ENCODE data around the gene SCN9A. TPM values are rescaled to one million over a fixed set of nuclear protein-coding genes. Genes with fewer than 3 reads are reported as not detected.
"Not testable (repeated sequence)": the region's sequence is repeated elsewhere in the genome, so short reads cannot be mapped to it uniquely, and the experiment has no call there.

SCN9A gene
- total RNA-seq, 2 experiments from 2014 or later: not detected

- no peaks in the 10 kb centered on the region for H3K36me3 ChIP-seq (ENCODE audit: insufficient read depth, low read length)
- no peaks in the 10 kb centered on the region for H3K4me1 ChIP-seq (ENCODE audit: insufficient read depth, low read length, poor library complexity, severe bottlenecking)
- ChIA-PET CTCF (ENCODE audit: unreplicated experiment) (no interaction called here), POLR2A (no interaction called here)
- TF ChIP-seq CTCF (conservative IDR thresholded peaks at IDR 0.05; ENCODE audit: low read length): no peak
- TF ChIP-seq EZH2phosphoT487 (IDR thresholded peaks at IDR 0.05; ENCODE audit: borderline replicate concordance, low read depth, low read length): no peak
- no peak overlapping the region for H3K27ac ChIP-seq (ENCODE audit: low read depth, low read length, poor library complexity, severe bottlenecking)
- no peaks in the 10 kb centered on the region for H3K79me2 ChIP-seq (ENCODE audit: insufficient read depth, low read depth, low read length)
- no peaks in the 10 kb centered on the region for H3K9me3 ChIP-seq (ENCODE audit: low read length)
- intact Hi-C loops (cut with micrococcal nuclease; ENCODE audit: unreplicated experiment): no loop called here
- H3K4me3 ChIP-seq (ENCODE audit: low read depth, low read length, poor library complexity, severe bottlenecking): no peak overlapping the region
- BruUV-seq (replicated peaks): no TSS peak
- no peak for DNase-seq (ENCODE audit: low spot score)
- H4K20me1 ChIP-seq (ENCODE audit: insufficient read depth, low read length): no peaks in the 10 kb centered on the region
- no peak overlapping the region for H2AFZ ChIP-seq (ENCODE audit: low read length)
- H3K9me2 ChIP-seq (ENCODE audit: insufficient read depth, low read length): no peaks in the 10 kb centered on the region
- no peak overlapping the region for H3K4me2 ChIP-seq (ENCODE audit: low read length)
These were observed 151.5 kb downstream of the SCN9A start for GRCh38 chr2:166224197-166224596.

GRCh38 chr2:166223298-166223697 is 152.4 kb downstream of the SCN9A start:
- no peaks in the 10 kb centered on the region for H3K79me2 ChIP-seq (ENCODE audit: insufficient read depth, low read depth, low read length)
- TF ChIP-seq EZH2phosphoT487 (IDR thresholded peaks at IDR 0.05; ENCODE audit: borderline replicate concordance, low read depth, low read length) (no peak), CTCF (conservative IDR thresholded peaks at IDR 0.05; ENCODE audit: low read length) (no peak)
- intact Hi-C loops (cut with micrococcal nuclease; ENCODE audit: unreplicated experiment): no loop called here
- H3K4me2 ChIP-seq (ENCODE audit: low read length): no peak overlapping the region
- BruUV-seq (replicated peaks): no TSS peak
- ChIA-PET CTCF (ENCODE audit: unreplicated experiment) (no interaction called here), POLR2A (no interaction called here)
- H3K9me2 ChIP-seq (ENCODE audit: insufficient read depth, low read length): no peaks in the 10 kb centered on the region
- no peaks in the 10 kb centered on the region for H4K20me1 ChIP-seq (ENCODE audit: insufficient read depth, low read length)
- no peaks in the 10 kb centered on the region for H3K36me3 ChIP-seq (ENCODE audit: insufficient read depth, low read length)
- H3K4me3 ChIP-seq (ENCODE audit: low read depth, low read length, poor library complexity, severe bottlenecking): no peak overlapping the region
- H3K4me1 ChIP-seq (ENCODE audit: insufficient read depth, low read length, poor library complexity, severe bottlenecking): no peaks in the 10 kb centered on the region
- no peak for DNase-seq (ENCODE audit: low spot score)
- no peak overlapping the region for H2AFZ ChIP-seq (ENCODE audit: low read length)
- no peak overlapping the region for H3K27ac ChIP-seq (ENCODE audit: low read depth, low read length, poor library complexity, severe bottlenecking)
- no peaks in the 10 kb centered on the region for H3K9me3 ChIP-seq (ENCODE audit: low read length)

GRCh38 chr2:166211079-166211478 is 164.7 kb downstream of the SCN9A start:
- no peak overlapping the region for H2AFZ ChIP-seq (ENCODE audit: low read length)
- TF ChIP-seq CTCF (conservative IDR thresholded peaks at IDR 0.05; ENCODE audit: low read length) (no peak), EZH2phosphoT487 (IDR thresholded peaks at IDR 0.05; ENCODE audit: borderline replicate concordance, low read depth, low read length) (no peak)
- H3K9me2 ChIP-seq (ENCODE audit: insufficient read depth, low read length): no peaks in the 10 kb centered on the region; the same call in 1 of the 2 replicates
- H3K4me1 ChIP-seq (ENCODE audit: insufficient read depth, low read length, poor library complexity, severe bottlenecking): no peaks in the 10 kb centered on the region
- BruUV-seq (replicated peaks): no TSS peak
- POLR2A ChIA-PET: no interaction called here
- H3K9me3 ChIP-seq (ENCODE audit: low read length): no peaks in the 10 kb centered on the region
- no peaks in the 10 kb centered on the region for H3K79me2 ChIP-seq (ENCODE audit: insufficient read depth, low read depth, low read length)
- no peak overlapping the region for H3K4me3 ChIP-seq (ENCODE audit: low read depth, low read length, poor library complexity, severe bottlenecking)
- no peaks in the 10 kb centered on the region for H3K36me3 ChIP-seq (ENCODE audit: insufficient read depth, low read length)
- H4K20me1 ChIP-seq (ENCODE audit: insufficient read depth, low read length): no peaks in the 10 kb centered on the region
- no peak for DNase-seq (ENCODE audit: low spot score)
- H3K27ac ChIP-seq (ENCODE audit: low read depth, low read length, poor library complexity, severe bottlenecking): no peak overlapping the region
- CTCF ChIA-PET (ENCODE audit: unreplicated experiment): no interaction called here
- H3K4me2 ChIP-seq (ENCODE audit: low read length): no peak overlapping the region
- intact Hi-C loops (cut with micrococcal nuclease; ENCODE audit: unreplicated experiment): no loop called here

- H3K9me3 ChIP-seq (ENCODE audit: low read length); H3K36me3 ChIP-seq (ENCODE audit: insufficient read depth, low read length); H4K20me1 ChIP-seq (ENCODE audit: insufficient read depth, low read length); intact Hi-C loops (cut with micrococcal nuclease; ENCODE audit: unreplicated experiment); H3K4me1 ChIP-seq (ENCODE audit: insufficient read depth, low read length, poor library complexity, severe bottlenecking); DNase-seq (ENCODE audit: low spot score); H3K79me2 ChIP-seq (ENCODE audit: insufficient read depth, low read depth, low read length); CTCF ChIA-PET (ENCODE audit: unreplicated experiment); H2AFZ ChIP-seq (ENCODE audit: low read length); BruUV-seq (replicated peaks); POLR2A ChIA-PET; H3K9me2 ChIP-seq (ENCODE audit: insufficient read depth, low read length); H3K4me3 ChIP-seq (ENCODE audit: low read depth, low read length, poor library complexity, severe bottlenecking); H3K4me2 ChIP-seq (ENCODE audit: low read length); H3K27ac ChIP-seq (ENCODE audit: low read depth, low read length, poor library complexity, severe bottlenecking): not testable (repeated sequence)
These were observed 165.8 kb downstream of the SCN9A start for GRCh38 chr2:166209944-166210343.

GRCh38 chr2:166209367-166209766 is 166.4 kb downstream of the SCN9A start:
- POLR2A ChIA-PET; intact Hi-C loops (cut with micrococcal nuclease; ENCODE audit: unreplicated experiment); H3K9me3 ChIP-seq (ENCODE audit: low read length); H3K9me2 ChIP-seq (ENCODE audit: insufficient read depth, low read length); H3K4me1 ChIP-seq (ENCODE audit: insufficient read depth, low read length, poor library complexity, severe bottlenecking); H3K36me3 ChIP-seq (ENCODE audit: insufficient read depth, low read length); H3K4me3 ChIP-seq (ENCODE audit: low read depth, low read length, poor library complexity, severe bottlenecking); DNase-seq (ENCODE audit: low spot score); BruUV-seq (replicated peaks); H3K27ac ChIP-seq (ENCODE audit: low read depth, low read length, poor library complexity, severe bottlenecking); H2AFZ ChIP-seq (ENCODE audit: low read length); CTCF ChIA-PET (ENCODE audit: unreplicated experiment); H4K20me1 ChIP-seq (ENCODE audit: insufficient read depth, low read length); H3K79me2 ChIP-seq (ENCODE audit: insufficient read depth, low read depth, low read length); H3K4me2 ChIP-seq (ENCODE audit: low read length): not testable (repeated sequence)

Data from OCI-LY7 (cell line).